Heart left ventricle (tissue), 16 donors: Measurements from ENCODE around the gene KLF4. TPM values are rescaled to one million over a fixed set of nuclear protein-coding genes. Genes with fewer than 3 reads are reported as not detected.
A peak's percentile ranks its signal among the peaks of the same experiment; 100 is the strongest.

Experiments used
- ATAC-seq, 4 donors: fragments of 200-7000 bp; cut with Tn5 transposase; one replicate each; pipeline ENCODE4 v1.9.1; 2020 to 2022; ENCODE audit warnings: moderate library complexity in 4 of 4, mild to moderate bottlenecking in 3 of 4, moderate number of reproducible peaks in 1 of 4
- DNase-seq, 5 donors: peaks; one replicate each; pipeline ENCODE4 v3.0.0-alpha.2; 2020
- H3K27ac ChIP-seq, 12 donors: fragments of 200-600 bp; sonication (generic) in 4 of 12; one replicate each; pipeline versions ENCODE4 v1.5.0 to v1.8.0; 2016 to 2022; ENCODE audit warnings: mild to moderate bottlenecking in 2 of 12
- H3K27me3 ChIP-seq, 9 donors: fragments of 200-600 bp; sonication (generic) in 2 of 9; one replicate each; pipeline versions ENCODE4 v1.5.1 to v1.8.0; 2016 to 2022; ENCODE audit warnings: mild to moderate bottlenecking in 3 of 9
- H3K36me3 ChIP-seq, 9 donors: fragments of 200-600 bp; sonication (generic) in 2 of 9; one replicate each; pipeline versions ENCODE4 v1.5.0 to v1.8.0; 2018 to 2022; ENCODE audit warnings: mild to moderate bottlenecking in 2 of 9
- H3K4me1 ChIP-seq, 12 donors: fragments of 200-600 bp; sonication (generic) in 4 of 12; one replicate each; pipeline versions ENCODE4 v1.5.0 to v1.8.0; 2016 to 2022; ENCODE audit warnings: mild to moderate bottlenecking in 3 of 12
- H3K4me3 ChIP-seq, 12 donors: fragments of 200-600 bp; sonication (generic) in 4 of 12; one replicate each; pipeline versions ENCODE4 v1.5.0 to v1.8.0; 2017 to 2022; ENCODE audit warnings: mild to moderate bottlenecking in 9 of 12, moderate library complexity in 4 of 12
- H3K9me3 ChIP-seq, 12 donors: fragments of 200-600 bp; sonication (generic) in 4 of 12; one replicate each; pipeline versions ENCODE4 v1.5.0 to v1.8.0; 2016 to 2022; ENCODE audit warnings: mild to moderate bottlenecking in 1 of 12
- CTCF ChIP-seq, 12 donors: fragments of 200-600 bp; sonication (generic) in 4 of 12; IDR thresholded peaks; one replicate each; pipeline versions ENCODE4 v1.5.0 to v1.8.0; 2018 to 2022; ENCODE audit warnings: antibody characterized with exemption in 12 of 12, mild to moderate bottlenecking in 5 of 12
- POLR2A ChIP-seq, 2 donors: fragments of 450-650 bp; IDR thresholded peaks; one replicate each; pipeline ENCODE4 v1.6.1; 2017; ENCODE audit warnings: antibody characterized with exemption in 2 of 2, mild to moderate bottlenecking in 2 of 2, moderate library complexity in 2 of 2
- WGBS, 4 donors: extraction: QIAGEN DNeasy Blood & Tissue Kit in 2 of 4; methylation state at CpG; one replicate each; pipeline versions ENCODE4 v1.1.5 to v1.1.7; 2013 to 2018; 5-methylcytosine and 5-hydroxymethylcytosine counted together
- intact Hi-C, 10 donors: fragments of 100-400 bp; cut with DNase I; formaldehyde crosslinking; loops; one replicate each; pipeline versions ENCODE4 v1.11.1 to v1.14.2; 2022
- polyA plus RNA-seq, 2 donors: library from polyadenylated mRNA; stranded (reverse); fragments of 200-250 nt; gene quantifications; one replicate each; pipeline ENCODE4 v1.2.3, GENCODE V29; 2013
- total RNA-seq, 9 donors: library from RNA; depleted of rRNA in 2 of 9; stranded (reverse); fragments of >200 nt in 2 of 9; fragmentation: NEBNext Ultra II Directional in 3 of 9; extraction: Animal tissue kit (Norgen Biotek cat#: 25700) in 3 of 9; gene quantifications; one replicate each; pipeline versions ENCODE4 v1.1.0 to v1.2.4, GENCODE V29; 2016 to 2023
- donor health status: ischemic (EF 13 %, LVEDD 7.1; RV severe dilation, severe dysfunction).
- donor health status: healthy with polysubstance abuse.
- donor health status: DM: no; HTN: yes; CAD: no.
- donor health status: DM: no; HTN: no; CAD: no.
- donor health status: ischemic (EF 25% LVEDD 6.9; RV normal size, moderate dysfunction).
- donor health status: ischemic (EF 25% LVEDD 5.7; RV mildly dilated, moderate dysfunction).
- donor health status: healthy.
- donor health status: DM: yes; HTN: yes; CAD: no.
- donor health status: ischemic (EF 35%, LVEDD 5.7; RV mildly dilated, moderate dysfunction).
- donor health status: nonischemic (EF 11% LVEDD 7.7; RV severe dilation, severe dysfunction).
- donor health status: DM: yes; HTN: yes; CAD: no.
- donor health status: PGD.
- donor health status: ischemic (EF 29% LVEDD 5.4; RV normal size, mild dysfunction).
- donor health status: nonischemic (EF 23%, LVEDD 6.1; RV moderate dilation, normal function).

Gene KLF4
- total and polyA plus RNA-seq, 11 donors = 9.9 to 63.3 (median 21.3) TPM

- peak overlapping the region; percentile 64 to 92 (median 81) for H3K4me3 ChIP-seq
- no peak for TF ChIP-seq CTCF (IDR thresholded peaks at IDR 0.05)
- TF ChIP-seq POLR2A (IDR thresholded peaks at IDR 0.05) = no peak
- no peak for ATAC-seq
- DNase-seq = peak in 2 of 5 donors; percentile 27 to 30
- H3K9me3 ChIP-seq = no peaks in the 10 kb centered on the region
- H3K27ac ChIP-seq = peak overlapping the region; percentile 90 to 99 (median 94)
- H3K27me3 ChIP-seq = peaks cover 0 to 16% (median 0%) of the 10 kb centered on the region in 9 donors
- intact Hi-C loops = loop anchor here in 9 of 10 donors (5.0 to 10.0 kb wide), 11 partner anchors 150 to 1275 kb away; no protein-coding TSS in a partner anchor
- H3K4me1 ChIP-seq = peaks cover 0 to 53% (median 15%) of the 10 kb centered on the region in 12 donors
- WGBS, 4 donors = 30 to 46% (median 37%) methylated on average over 21 to 31 of the region's 31 CpGs
- H3K36me3 ChIP-seq = peaks cover 0 to 40% (median 26%) of the 10 kb centered on the region in 9 donors
These were observed 2.7 kb downstream of the KLF4 start for GRCh38 chr9:107486674-107487520.

- intact Hi-C loops = loop anchor here in 9 of 10 donors (2.0 to 10.0 kb wide), 13 partner anchors 152 to 1277 kb away; no protein-coding TSS in a partner anchor
- DNase-seq (no peak), ATAC-seq (no peak)
- Histone ChIP-seq H3K27me3 (peaks cover 0 to 16% (median 0%) of the 10 kb centered on the region in 9 donors), H3K36me3 (peaks cover 0 to 40% (median 26%) of the 10 kb centered on the region in 9 donors), H3K27ac (peak overlapping the region; percentile 5 to 97 (median 94)), H3K4me1 (peaks cover 0 to 46% (median 6%) of the 10 kb centered on the region in 12 donors), H3K9me3 (no peaks in the 10 kb centered on the region), H3K4me3 (peak overlapping the region in 11 of 12 donors; percentile 64 to 92 (median 80))
- 64 to 75% (median 69%) methylated on average over 15 of the region's 15 CpGs for WGBS, 4 donors
- TF ChIP-seq CTCF (IDR thresholded peaks at IDR 0.05) (no peak), POLR2A (IDR thresholded peaks at IDR 0.05) (no peak)
These were observed 4.0 kb downstream of the KLF4 start for GRCh38 chr9:107485458-107486043.

GRCh38 chr9:107484117-107484723 lies 5.3 kb downstream of the KLF4 start:
- intact Hi-C loops = loop anchor here (1.0 to 10.0 kb wide), 12 partner anchors 251 to 1278 kb away; no protein-coding TSS in a partner anchor
- TF ChIP-seq POLR2A (IDR thresholded peaks at IDR 0.05) = no peak
- TF ChIP-seq CTCF (IDR thresholded peaks at IDR 0.05) = peak; percentile 23 to 78 (median 61)
- ATAC-seq (peak; percentile 53 to 69 (median 62)), DNase-seq (peak in 2 of 5 donors; percentile 41 to 44)
- peak overlapping the region in 11 of 12 donors; percentile 13 to 92 (median 80) for H3K4me3 ChIP-seq
- peaks cover 0 to 40% (median 26%) of the 10 kb centered on the region in 9 donors for H3K36me3 ChIP-seq
- 37 to 45% (median 40%) methylated on average over 4 of the region's 4 CpGs for WGBS, 4 donors
- H3K9me3 ChIP-seq = no peaks in the 10 kb centered on the region
- peaks cover 0 to 16% (median 0%) of the 10 kb centered on the region in 9 donors for H3K27me3 ChIP-seq
- peak overlapping the region in 9 of 12 donors; percentile 6 to 97 (median 94) for H3K27ac ChIP-seq
- H3K4me1 ChIP-seq = peaks cover 0 to 40% (median 2%) of the 10 kb centered on the region in 12 donors
